SU-DHL-6 (cell line): ENCODE data around the gene CBFA2T3.
"Not testable (repeated sequence)": the region's sequence is repeated elsewhere in the genome, so short reads cannot be mapped to it uniquely, and the experiment has no call there.

Experiments
- H2AFZ ChIP-seq: fragments of 200-600 bp; sonication (generic); 2 replicates; pipeline ENCODE4 v1.6.1; 2014; ENCODE audit warnings: low read depth, mild to moderate bottlenecking, moderate library complexity, mixed read lengths, antibody characterized with exemption, low read length; ENCODE audit not compliant: severe bottlenecking
- H3F3A ChIP-seq: fragments of 200-600 bp; shearing (Covaris generic); 2 replicates; pipeline ENCODE4 v1.6.0; 2016; ENCODE audit warnings: antibody characterized with exemption, mild to moderate bottlenecking; ENCODE audit not compliant: insufficient read depth
- H3K27ac ChIP-seq: fragments of 200-600 bp; sonication (generic); 2 replicates; pipeline ENCODE4 v1.5.1; 2016; ENCODE audit warnings: low read depth, mild to moderate bottlenecking, low read length, moderate library complexity, mixed read lengths
- H3K27me3 ChIP-seq: fragments of 200-600 bp; sonication (generic), shearing (Covaris generic); 2 replicates; pipeline ENCODE4 v1.6.0; 2014; ENCODE audit warnings: mild to moderate bottlenecking, low read length
- H3K36me3 ChIP-seq: fragments of 200-600 bp; sonication (generic); 2 replicates; pipeline ENCODE4 v1.6.1; 2014; ENCODE audit warnings: mild to moderate bottlenecking, low read length, mixed read lengths
- H3K4me2 ChIP-seq: fragments of 300-600, 200-600 bp; shearing (Covaris generic), sonication (generic); 2 replicates; pipeline ENCODE4 v1.6.0; 2014; ENCODE audit warnings: low read length, low read depth, mild to moderate bottlenecking; ENCODE audit not compliant: poor library complexity, severe bottlenecking
- H3K4me3 ChIP-seq: fragments of 200-600 bp; sonication (generic); 2 replicates; pipeline ENCODE4 v1.5.1; 2014; ENCODE audit warnings: antibody characterized with exemption, low read length, mild to moderate bottlenecking, mixed read lengths; ENCODE audit not compliant: insufficient read depth, poor library complexity, severe bottlenecking
- H3K79me2 ChIP-seq: fragments of 200-600 bp; sonication (generic); 2 replicates; pipeline ENCODE4 v1.6.1; 2014; ENCODE audit warnings: mild to moderate bottlenecking, low read length, moderate library complexity; ENCODE audit not compliant: insufficient read depth
- H3K9ac ChIP-seq: fragments of 200-600 bp; sonication (generic); 2 replicates; pipeline ENCODE4 v1.7.0; 2014; ENCODE audit warnings: mild to moderate bottlenecking, low read length
- H3K9me2 ChIP-seq: fragments of 200-600 bp; sonication (generic); replicated peaks from 2 replicates; pipeline ENCODE4 v1.6.1; 2014; ENCODE audit warnings: low read length; ENCODE audit not compliant: insufficient read depth
- H3K9me3 ChIP-seq: fragments of 200-600 bp; sonication (generic); 2 replicates; pipeline ENCODE4 v1.6.1; 2014; ENCODE audit warnings: low read length, mixed read lengths; ENCODE audit not compliant: insufficient read depth
- H4K20me1 ChIP-seq: fragments of 200-600 bp; sonication (generic); 2 replicates; pipeline ENCODE4 v1.6.1; 2014; ENCODE audit warnings: low read depth, mild to moderate bottlenecking, antibody characterized with exemption, low read length, moderate library complexity, mixed read lengths
- CTCF ChIP-seq: fragments of 200-600 bp; sonication (generic); IDR thresholded peaks from one replicate; pipeline ENCODE4 v1.5.1; 2017; ENCODE audit warnings: antibody characterized with exemption, mild to moderate bottlenecking, low read length, moderate library complexity; ENCODE audit not compliant: insufficient read depth, poor library complexity, severe bottlenecking
- EZH2phosphoT487 ChIP-seq: fragments of 200-600 bp; sonication (generic), shearing (Covaris generic); conservative IDR thresholded peaks from 2 replicates; pipeline ENCODE4 v1.6.1; 2018; ENCODE audit warnings: mild to moderate bottlenecking, antibody characterized with exemption, low read length, moderate library complexity, mixed read lengths

CBFA2T3 gene

GRCh38 chr16:89019511-89019910 lies 42.5 kb upstream of the CBFA2T3 start:
- TF ChIP-seq EZH2phosphoT487 (no peak), CTCF (no peak)
- Histone ChIP-seq H3K27me3 (no peaks in the 10 kb centered on the region), H3K36me3 (no peaks in the 10 kb centered on the region), H3K4me2 (no peak overlapping the region), H3K9me2 (no peaks in the 10 kb centered on the region), H3K79me2 (no peaks in the 10 kb centered on the region), H3K4me3 (no peak overlapping the region), H2AFZ (no peak overlapping the region), H3F3A (no peaks in the 10 kb centered on the region), H3K9me3 (no peaks in the 10 kb centered on the region), H3K9ac (no peak overlapping the region), H4K20me1 (no peaks in the 10 kb centered on the region), H3K27ac (no peak overlapping the region)

GRCh38 chr16:89018282-89019158 lies 41.5 kb upstream of the CBFA2T3 start:
- Histone ChIP-seq H3F3A (no peaks in the 10 kb centered on the region), H3K27ac (no peak overlapping the region), H2AFZ (no peak overlapping the region), H3K4me3 (no peak overlapping the region), H3K9me3 (no peaks in the 10 kb centered on the region), H4K20me1 (no peaks in the 10 kb centered on the region), H3K4me2 (no peak overlapping the region), H3K9me2 (no peaks in the 10 kb centered on the region), H3K79me2 (no peaks in the 10 kb centered on the region), H3K9ac (no peak overlapping the region), H3K27me3 (no peaks in the 10 kb centered on the region), H3K36me3 (no peaks in the 10 kb centered on the region)
- no peak for TF ChIP-seq CTCF
- TF ChIP-seq EZH2phosphoT487: no peak

- Histone ChIP-seq H3K27me3 (no peaks in the 10 kb centered on the region), H3K9ac (no peak overlapping the region)
- no peak for TF ChIP-seq CTCF
- TF ChIP-seq EZH2phosphoT487: no peak
These were observed 40.7 kb upstream of the CBFA2T3 start for GRCh38 chr16:89017543-89018281.

GRCh38 chr16:89016561-89016960 lies 39.6 kb upstream of the CBFA2T3 start:
- not testable (repeated sequence) for H2AFZ ChIP-seq, H3K27ac ChIP-seq, H3K4me3 ChIP-seq, H3K27me3 ChIP-seq, H4K20me1 ChIP-seq, H3K36me3 ChIP-seq, H3K9me2 ChIP-seq, H3K9me3 ChIP-seq, H3F3A ChIP-seq, H3K4me2 ChIP-seq, H3K9ac ChIP-seq, H3K79me2 ChIP-seq

More at GRCh38 chr16:89017543-89018281, 40.7 kb upstream of the CBFA2T3 start:
- Histone ChIP-seq H3K36me3 (no peaks in the 10 kb centered on the region), H3K9me2 (no peaks in the 10 kb centered on the region), H3F3A (no peaks in the 10 kb centered on the region), H3K4me3 (no peak overlapping the region), H3K9me3 (no peaks in the 10 kb centered on the region), H4K20me1 (no peaks in the 10 kb centered on the region), H3K4me2 (no peak overlapping the region), H3K79me2 (no peaks in the 10 kb centered on the region), H3K27ac (no peak overlapping the region), H2AFZ (no peak overlapping the region)
